ENCODE measurements around the gene JMJD8.
"Not testable (repeated sequence)": the region's sequence is repeated elsewhere in the genome, so short reads cannot be mapped to it uniquely, and the experiment has no call there.

JMJD8 gene

DNA sequence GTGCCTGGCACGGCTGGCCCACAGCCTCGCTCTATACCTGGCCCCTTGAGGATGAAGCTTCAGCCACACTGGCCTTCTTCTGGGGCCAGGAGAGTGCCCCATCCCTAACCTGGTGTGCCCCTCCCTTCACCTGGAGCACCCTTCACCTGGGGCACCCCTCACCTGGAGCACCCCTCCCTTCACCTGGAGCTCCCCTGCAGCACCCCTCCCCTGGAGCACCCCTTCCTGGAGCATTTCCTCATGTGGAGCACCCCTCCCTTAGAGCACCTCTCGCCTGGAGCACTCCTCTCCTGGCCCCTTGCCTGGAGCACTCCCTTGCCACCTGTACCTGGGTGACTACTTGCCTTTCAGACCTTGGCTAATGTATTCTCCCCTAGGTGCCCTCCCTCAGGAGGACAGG lies 23.9 kb upstream of the JMJD8 start:
- no peak for FAIRE-seq

DNA sequence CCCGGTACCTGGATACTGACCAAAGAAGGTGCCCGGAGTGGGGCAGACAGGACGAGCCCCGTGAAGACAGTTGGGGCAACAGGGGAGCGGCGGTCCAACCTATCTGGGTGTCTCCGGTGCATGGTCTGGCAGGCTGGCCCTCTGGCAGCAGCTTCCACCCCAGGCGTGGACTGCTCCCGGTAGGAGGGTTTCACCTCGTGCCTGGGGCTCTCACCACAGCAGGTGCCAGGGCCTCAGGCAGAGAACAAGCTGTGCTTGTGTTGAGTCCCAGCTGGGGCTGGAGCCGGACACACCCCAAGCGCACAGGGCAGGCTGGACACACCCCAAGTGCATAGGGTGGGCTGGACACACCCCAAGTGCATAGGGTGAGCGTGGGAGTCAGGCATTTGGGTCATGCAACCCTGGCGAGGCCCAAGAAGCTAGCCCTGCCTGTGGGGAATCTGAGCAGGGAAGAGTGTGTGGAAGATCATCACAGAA lies 23.0 kb upstream of the JMJD8 start:
- FAIRE-seq, result no peak

GRCh38 chr16:706189-707061 lies 22.3 kb upstream of the JMJD8 start:
- FAIRE-seq, result no peak

DNA sequence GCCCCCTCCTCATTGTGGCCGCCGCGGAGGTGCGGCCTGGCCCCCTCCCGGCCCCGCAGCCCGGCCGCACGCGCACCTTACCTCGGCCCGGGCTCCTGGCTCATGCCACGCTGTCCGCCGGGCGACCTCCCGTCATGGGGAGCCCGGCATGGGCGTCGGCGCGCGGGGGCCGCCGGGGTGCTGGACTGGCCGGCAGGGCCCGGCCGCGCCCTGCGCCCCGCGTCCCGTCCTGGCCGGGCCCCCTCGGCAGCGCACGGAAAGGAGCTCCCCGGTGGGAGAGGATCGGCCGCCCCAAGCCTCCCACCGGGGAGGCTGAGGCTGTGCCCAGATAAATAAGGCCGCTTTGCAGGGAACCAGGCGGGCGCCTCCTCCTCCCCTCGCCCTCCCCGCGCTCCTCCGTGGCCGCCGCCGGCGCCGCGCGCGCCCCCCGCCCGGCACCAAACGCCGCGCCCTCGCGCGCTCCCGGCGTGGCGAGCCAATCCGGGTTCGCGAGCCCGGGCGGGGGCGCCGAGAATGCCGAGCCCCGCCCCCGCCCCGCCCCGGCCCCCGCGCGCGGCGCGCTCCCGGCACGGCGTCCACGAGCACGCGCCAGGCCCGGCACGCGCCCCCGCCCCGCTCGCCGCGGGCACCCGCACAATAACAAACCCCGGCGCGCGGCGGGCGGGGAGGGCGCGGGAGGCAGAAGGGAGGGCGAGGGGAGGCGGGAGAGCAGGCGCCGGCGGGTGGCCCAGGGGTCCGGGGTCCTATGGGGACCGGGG lies 21.5 kb upstream of the JMJD8 start, which contains the start of gene FBXL16:
Gene FBXL16, minus strand, starts transcription at position 371 of the 758 bp plus-strand sequence. CDS start 8,396 bp downstream, outside the sequence.
- no peak for FAIRE-seq

DNA sequence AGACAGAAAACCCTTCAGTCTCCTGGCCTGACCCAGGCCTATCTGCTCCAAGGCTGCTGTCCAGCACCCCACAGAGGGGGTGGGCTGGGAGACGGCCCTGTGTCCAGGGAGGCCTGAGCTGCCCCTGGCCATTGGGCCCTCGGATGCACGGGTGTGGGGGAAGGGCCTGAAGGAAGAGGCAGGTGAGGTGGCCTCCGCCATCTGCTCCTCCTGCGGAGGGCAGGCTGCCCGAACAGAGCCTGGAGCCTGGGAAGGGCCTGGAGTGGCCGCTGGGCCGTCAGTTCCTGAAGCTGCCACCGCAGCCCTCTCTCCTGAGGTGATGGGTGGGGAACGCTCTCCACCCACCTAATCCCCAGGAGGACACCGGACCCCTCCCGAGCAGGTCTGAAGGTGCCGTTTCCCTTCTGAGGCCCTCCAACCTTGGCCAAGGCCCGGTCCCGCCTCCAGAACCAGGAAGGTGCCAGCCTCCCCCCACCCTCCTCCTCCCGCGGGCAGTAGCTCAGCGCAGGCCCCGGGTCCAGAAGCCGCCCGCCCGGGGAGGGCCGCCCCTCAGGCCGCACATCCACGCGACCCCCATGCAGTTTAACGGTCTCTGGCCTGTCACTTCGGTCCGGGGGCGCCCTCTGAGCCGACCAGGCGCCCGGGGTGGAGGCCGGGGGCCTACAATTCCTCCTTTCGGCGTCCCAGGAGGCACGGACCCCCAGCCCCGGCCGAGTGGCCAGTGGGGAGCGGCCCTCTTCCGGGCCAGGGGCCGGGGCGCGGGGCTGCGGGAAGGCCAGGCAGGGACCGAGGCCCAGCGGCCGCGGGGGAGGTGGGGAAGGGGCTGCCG lies 20.6 kb upstream of the JMJD8 start:
- FAIRE-seq, result no peak

DNA sequence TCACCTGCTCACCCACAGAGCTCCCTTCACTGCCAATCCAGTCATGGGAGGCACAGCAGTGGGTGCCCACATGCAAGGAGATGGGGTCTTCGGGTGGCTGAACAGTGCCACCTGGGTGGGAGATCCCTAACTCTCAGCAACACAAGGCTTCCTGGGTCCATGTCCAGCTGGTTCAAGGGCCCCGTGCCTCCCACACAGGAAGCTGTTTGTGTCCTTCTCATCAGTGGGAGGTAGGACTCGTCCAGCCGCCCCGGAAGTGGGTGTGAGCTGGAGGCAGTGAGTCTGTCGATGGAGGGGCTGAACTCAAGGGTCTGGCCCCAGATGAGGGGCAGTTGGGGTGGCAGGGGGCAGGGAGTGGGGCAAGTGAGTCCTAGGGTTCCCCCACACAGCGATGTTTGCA lies 19.9 kb upstream of the JMJD8 start:
- FAIRE-seq, result no peak

DNA sequence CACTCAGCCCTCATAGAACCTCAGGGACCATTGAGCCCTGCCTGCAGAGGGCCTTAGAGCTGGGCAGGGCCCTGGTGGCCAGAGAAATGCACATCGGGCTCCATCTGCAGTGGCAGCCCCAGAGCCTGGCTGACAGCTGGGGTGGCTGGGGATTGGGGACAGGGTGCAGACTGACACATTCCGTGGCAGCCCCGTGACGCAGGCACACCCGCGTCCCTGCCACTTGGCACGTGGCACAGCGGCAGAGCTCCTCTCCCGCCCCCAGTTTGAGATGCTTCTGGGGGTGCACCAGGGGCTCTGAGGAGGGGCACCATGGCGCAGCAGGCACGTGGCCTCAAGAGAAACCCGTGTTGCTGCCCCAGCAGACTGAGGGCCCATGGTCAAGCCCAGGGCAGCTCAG lies 19.3 kb upstream of the JMJD8 start:
- FAIRE-seq, result no peak

- FAIRE-seq, result no peak
Observed at GRCh38 chr16:702341-702740, 18.2 kb upstream of the JMJD8 start.

GRCh38 chr16:700684-701584 lies 16.8 kb upstream of the JMJD8 start:
- no peak for FAIRE-seq

- FAIRE-seq, result no peak
Observed at GRCh38 chr16:698911-699671, 15.0 kb upstream of the JMJD8 start.

GRCh38 chr16:695355-696089 lies 11.4 kb upstream of the JMJD8 start:
- FAIRE-seq, result no peak

- FAIRE-seq, result no peak
Observed at GRCh38 chr16:694863-695354, 10.8 kb upstream of the JMJD8 start.

DNA sequence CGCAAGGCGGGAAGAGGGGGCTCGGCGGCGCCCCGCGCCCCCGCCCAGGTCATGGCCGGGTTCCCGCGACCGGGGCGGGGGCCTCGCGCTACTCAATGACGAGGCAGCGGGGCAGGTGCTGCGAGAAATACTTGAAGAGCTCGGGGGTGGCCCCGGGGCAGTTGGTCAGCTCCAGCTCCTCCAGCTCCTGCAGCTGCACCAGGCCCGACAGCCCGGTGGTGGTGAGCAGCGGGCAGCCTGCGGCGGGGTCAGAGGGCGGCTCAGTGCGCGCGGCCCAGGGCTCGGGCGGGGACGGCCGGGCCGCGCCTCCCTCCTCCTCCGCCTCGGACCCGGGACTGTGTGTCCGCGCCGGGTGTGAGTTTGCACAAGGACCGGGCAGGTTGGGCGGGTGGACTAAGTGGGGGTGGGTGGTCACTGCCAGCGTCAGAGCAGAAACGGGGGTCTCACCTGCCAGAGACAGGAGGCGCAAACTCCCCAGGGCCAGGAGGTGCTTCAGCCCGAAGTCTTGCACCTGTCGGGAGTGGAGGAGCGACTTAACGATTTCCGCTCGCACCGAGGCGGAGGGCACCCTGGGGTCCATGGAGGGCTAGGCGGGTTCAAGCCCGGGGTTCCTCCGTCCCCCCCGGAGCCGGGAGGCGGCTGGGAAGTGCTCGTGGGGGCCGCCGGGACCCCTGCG lies 10.2 kb upstream of the JMJD8 start:
- no peak for FAIRE-seq

DNA sequence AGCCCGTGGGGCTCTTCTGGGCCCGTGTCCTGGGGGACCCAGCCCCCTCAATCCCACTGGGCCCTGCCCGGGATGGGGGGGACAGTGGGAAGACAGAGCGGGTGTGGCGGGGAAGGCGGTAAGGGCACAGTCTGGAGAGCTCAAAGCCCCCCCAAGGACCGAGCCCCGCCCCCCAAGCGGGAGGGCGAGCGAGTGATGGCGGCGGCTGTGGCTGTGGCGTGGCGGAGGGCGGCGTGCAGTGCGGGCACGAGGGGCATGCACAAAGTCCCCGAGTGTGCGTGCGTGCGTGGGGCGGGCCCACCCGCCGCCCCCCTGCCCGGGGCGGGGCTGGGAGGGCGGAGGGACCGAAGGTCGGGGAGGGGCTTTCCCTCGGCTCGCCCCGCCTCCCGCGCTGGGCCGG lies 9.6 kb upstream of the JMJD8 start:
- no peak for FAIRE-seq

DNA sequence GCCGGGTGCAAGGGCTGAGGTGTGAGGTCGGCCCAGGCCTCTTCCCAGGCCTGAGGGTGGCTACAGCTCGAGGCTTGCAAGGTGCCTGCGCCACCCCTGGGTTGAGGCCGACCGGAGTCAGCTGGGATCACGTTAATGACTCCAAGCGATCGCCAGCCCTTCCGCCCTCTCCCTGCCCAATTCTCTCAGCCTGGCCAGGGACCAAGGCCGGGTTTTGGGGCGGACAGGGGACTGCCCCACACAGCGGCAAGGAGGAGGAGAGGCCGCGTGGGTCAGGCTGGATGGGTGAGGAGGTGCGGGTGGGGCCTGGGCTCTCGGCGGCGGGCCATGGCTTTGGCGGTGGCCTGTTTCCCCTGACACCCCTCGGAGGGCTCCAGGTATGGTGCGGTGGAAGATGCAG lies 9.2 kb upstream of the JMJD8 start:
- FAIRE-seq, result no peak

DNA sequence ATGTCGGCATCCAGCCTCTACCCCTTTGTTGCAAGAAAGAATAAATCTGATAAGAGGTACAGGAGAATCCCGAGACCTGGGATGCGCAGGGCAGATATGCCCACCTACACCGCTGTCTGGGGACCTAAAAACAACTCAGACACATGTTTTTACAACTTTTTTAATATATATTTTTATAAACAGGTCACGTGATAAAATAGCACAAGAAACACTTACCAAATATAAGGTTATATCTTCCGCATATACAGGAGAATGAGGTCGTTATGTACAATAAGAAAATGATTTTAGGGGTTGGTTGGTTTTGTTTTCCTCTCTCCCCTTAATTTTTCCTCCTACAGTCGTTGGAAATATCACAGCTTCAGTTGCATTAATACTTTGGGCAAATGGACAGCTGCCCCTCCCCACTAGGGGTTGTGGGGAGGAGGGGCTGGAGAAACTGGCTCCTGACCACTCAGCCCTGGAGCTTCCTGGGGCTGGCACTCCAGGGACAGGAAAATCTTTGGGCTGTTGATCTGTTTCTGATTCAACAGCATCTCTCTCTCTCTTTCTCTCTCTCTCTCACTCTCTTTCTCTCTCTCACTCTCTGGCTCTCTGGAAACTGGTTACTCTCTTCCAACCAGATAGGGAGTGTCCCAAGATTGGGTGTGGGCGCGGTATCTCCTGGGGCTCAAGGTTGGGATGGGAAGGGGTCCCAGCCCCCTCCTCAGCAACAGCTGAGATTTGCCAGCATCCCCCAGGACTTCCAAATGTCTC lies 8.4 kb upstream of the JMJD8 start:
- no peak for FAIRE-seq

- FAIRE-seq, result not testable (repeated sequence)
Observed at GRCh38 chr16:691242-691641, 7.1 kb upstream of the JMJD8 start.

DNA sequence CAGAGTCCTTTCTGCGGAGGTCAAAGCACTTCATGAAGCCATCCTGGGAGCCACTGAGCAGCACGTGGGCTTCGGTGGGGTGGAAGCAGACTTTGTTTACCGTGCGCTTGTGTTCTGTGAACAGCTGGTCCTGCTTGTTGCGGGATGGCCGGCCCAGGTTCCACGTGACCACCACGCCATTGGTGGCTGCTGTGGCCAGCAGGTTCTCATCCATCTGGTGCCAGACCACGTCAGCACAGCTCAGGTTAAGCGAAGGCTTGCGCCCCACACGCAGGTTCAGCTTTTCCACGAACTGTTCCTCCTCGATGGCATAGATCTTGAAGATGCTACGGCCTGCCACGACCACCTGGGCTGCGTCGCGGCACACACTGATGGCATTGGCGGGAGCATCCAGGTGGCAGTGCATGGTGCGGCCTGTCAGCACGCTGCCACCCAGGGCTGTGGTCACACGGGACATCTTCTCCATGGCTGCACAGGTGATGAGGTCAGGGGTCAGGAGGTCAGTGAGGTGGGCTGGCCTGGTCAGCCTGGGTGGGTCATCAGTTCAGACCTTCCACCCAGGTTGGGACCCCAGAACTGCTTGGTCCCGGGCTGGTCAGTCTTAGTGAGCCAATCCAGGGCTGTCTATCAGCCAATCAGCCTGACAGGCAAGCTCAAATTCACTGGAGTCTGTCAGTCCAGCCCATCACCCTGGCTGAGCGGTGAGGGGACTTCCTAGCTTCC lies 5.2 kb upstream of the JMJD8 start:
- FAIRE-seq, result no peak
